Hepatocyte (in vitro differentiated cells): ENCODE measurements around the gene MINK1. TPM values are rescaled to one million over a fixed set of nuclear protein-coding genes. Genes with fewer than 3 reads are reported as not detected.

Experiments used
- DNase-seq: peaks from one replicate; pipeline ENCODE4 v3.0.0-alpha.2; 2016; ENCODE audit warnings: low spot score
- H2AFZ ChIP-seq: fragments of 200-600 bp; sonication (generic); 2 replicates; pipeline ENCODE4 v1.6.0; 2016; ENCODE audit warnings: antibody characterized with exemption, mild to moderate bottlenecking
- H3K27ac ChIP-seq: fragments of 200-600 bp; sonication (generic); 2 replicates; pipeline ENCODE4 v1.5.1; 2016; ENCODE audit warnings: mild to moderate bottlenecking
- H3K27me3 ChIP-seq: fragments of 200-600 bp; sonication (generic); 2 replicates; pipeline ENCODE4 v1.6.1; 2016
- H3K36me3 ChIP-seq: fragments of 200-600 bp; sonication (generic); replicated peaks from 2 replicates; pipeline ENCODE4 v1.5.1; 2016; ENCODE audit warnings: low read depth; ENCODE audit not compliant: insufficient read depth
- H3K4me1 ChIP-seq: fragments of 200-600 bp; sonication (generic); 2 replicates; pipeline ENCODE4 v1.5.1; 2016; ENCODE audit warnings: mild to moderate bottlenecking, moderate library complexity; ENCODE audit not compliant: insufficient read depth
- H3K4me2 ChIP-seq: fragments of 200-600 bp; sonication (generic); 2 replicates; pipeline ENCODE4 v1.6.0; 2016
- H3K4me3 ChIP-seq: fragments of 200-600 bp; sonication (generic); 2 replicates; pipeline ENCODE4 v1.5.1; 2016; ENCODE audit warnings: mild to moderate bottlenecking
- H3K79me2 ChIP-seq: fragments of 200-600 bp; sonication (generic); 2 replicates; pipeline ENCODE4 v1.6.0; 2017; ENCODE audit warnings: mild to moderate bottlenecking
- H3K9me2 ChIP-seq: fragments of 200-600 bp; sonication (generic); replicated peaks from 2 replicates; pipeline ENCODE4 v1.6.0; 2017; ENCODE audit warnings: mild to moderate bottlenecking; ENCODE audit not compliant: insufficient read depth
- H3K9me3 ChIP-seq: fragments of 200-600 bp; sonication (generic); 2 replicates; pipeline ENCODE4 v1.5.1; 2016; ENCODE audit warnings: low read depth, mild to moderate bottlenecking
- H4K20me1 ChIP-seq: fragments of 200-600 bp; sonication (generic); 2 replicates; pipeline ENCODE4 v1.6.0; 2016; ENCODE audit warnings: mild to moderate bottlenecking; ENCODE audit not compliant: insufficient read depth, poor library complexity, severe bottlenecking
- CTCF ChIP-seq: fragments of 200-600 bp; sonication (generic); IDR thresholded peaks from 2 replicates; pipeline ENCODE4 v1.5.1; 2016; ENCODE audit warnings: antibody characterized with exemption, mild to moderate bottlenecking; ENCODE audit not compliant: poor library complexity
- EZH2 ChIP-seq: fragments of 200-600 bp; sonication (generic); IDR thresholded peaks from 2 replicates; pipeline ENCODE4 v1.6.1; 2016; ENCODE audit warnings: antibody characterized with exemption, mild to moderate bottlenecking, borderline replicate concordance
- EZH2phosphoT487 ChIP-seq: fragments of 200-600 bp; sonication (generic); IDR thresholded peaks from one replicate; pipeline ENCODE4 v1.6.1; 2018; ENCODE audit warnings: antibody characterized with exemption, mild to moderate bottlenecking, low read depth, moderate library complexity; ENCODE audit not compliant: unreplicated experiment, severe bottlenecking
- WGBS: methylation state at CpG from one replicate; pipeline ENCODE4 v1.1.6; 2016; ENCODE audit warnings: low lambda C conversion rate; ENCODE audit errors: missing lambda C conversion rate; 5-methylcytosine and 5-hydroxymethylcytosine counted together
- polyA plus RNA-seq: library from polyadenylated mRNA; unstranded; fragments of >200 nt; fragmentation: Nextera tagmentation; extraction: Ambion mirVana; gene quantifications from 2 replicates; pipeline ENCODE4 v1.2.1, GENCODE V29; 2016
- total RNA-seq: library from RNA; depleted of rRNA; stranded (reverse); fragments of >200 nt; gene quantifications from 2 replicates; pipeline ENCODE4 v1.2.3, GENCODE V29; 2014

MINK1 gene
- total and polyA plus RNA-seq, 2 experiments from 2014 or later, result 39.7 to 45.3 TPM

GRCh38 chr17:4846635-4847390 lies 13.7 kb downstream of the MINK1 start:
- H3K79me2 ChIP-seq, result peaks cover 95% of the 10 kb centered on the region
- peak overlapping the region; percentile 14 for H3K27ac ChIP-seq
- H3K4me1 ChIP-seq, result peaks cover 29% of the 10 kb centered on the region
- H3K36me3 ChIP-seq, result no peaks in the 10 kb centered on the region
- no peak for TF ChIP-seq CTCF
- no peak for TF ChIP-seq EZH2
- TF ChIP-seq EZH2phosphoT487, result no peak
- 85% methylated on average over 13 of the region's 13 CpGs for WGBS
- H4K20me1 ChIP-seq, result peaks cover 26% of the 10 kb centered on the region
- H3K4me2 ChIP-seq, result no peak overlapping the region
- H3K9me2 ChIP-seq, result no peaks in the 10 kb centered on the region
- H3K9me3 ChIP-seq, result no peaks in the 10 kb centered on the region
- no peak overlapping the region for H2AFZ ChIP-seq
- DNase-seq, result no peak
- no peaks in the 10 kb centered on the region for H3K27me3 ChIP-seq
- no peak overlapping the region for H3K4me3 ChIP-seq

GRCh38 chr17:4849011-4849536 lies 15.9 kb downstream of the MINK1 start:
- Histone ChIP-seq H4K20me1 (peaks cover 26% of the 10 kb centered on the region), H3K4me2 (peak overlapping the region; percentile 44), H3K4me3 (no peak overlapping the region), H3K9me3 (no peaks in the 10 kb centered on the region), H3K79me2 (peaks cover 85% of the 10 kb centered on the region), H3K4me1 (peaks cover 36% of the 10 kb centered on the region), H3K27ac (peak overlapping the region; percentile 81), H3K36me3 (no peaks in the 10 kb centered on the region), H3K9me2 (no peaks in the 10 kb centered on the region), H2AFZ (no peak overlapping the region), H3K27me3 (no peaks in the 10 kb centered on the region)
- peak; percentile 48 for DNase-seq
- TF ChIP-seq EZH2phosphoT487 (no peak), CTCF (no peak), EZH2 (no peak)
- WGBS, result 54% methylated on average over 5 of the region's 5 CpGs

- H3K27me3 ChIP-seq, result no peaks in the 10 kb centered on the region
- peaks cover 26% of the 10 kb centered on the region for H4K20me1 ChIP-seq
- H3K4me1 ChIP-seq, result peaks cover 38% of the 10 kb centered on the region
- H3K4me2 ChIP-seq, result no peak overlapping the region
- H2AFZ ChIP-seq, result no peak overlapping the region
- H3K36me3 ChIP-seq, result no peaks in the 10 kb centered on the region
- no peak for TF ChIP-seq EZH2
- no peak for TF ChIP-seq EZH2phosphoT487
- TF ChIP-seq CTCF, result no peak
- H3K9me3 ChIP-seq, result no peaks in the 10 kb centered on the region
- no peak overlapping the region for H3K4me3 ChIP-seq
- H3K27ac ChIP-seq, result peak overlapping the region; percentile 81
- no peaks in the 10 kb centered on the region for H3K9me2 ChIP-seq
- H3K79me2 ChIP-seq, result peaks cover 74% of the 10 kb centered on the region
- 73% methylated on average over 2 of the region's 2 CpGs for WGBS
- DNase-seq, result peak; percentile 39
Measured at GRCh38 chr17:4850246-4850645, 17.1 kb downstream of the MINK1 start.
